ENCODE measurements around the gene MYO7A. TPM values are rescaled to one million over a fixed set of nuclear protein-coding genes. Genes with fewer than 3 reads are reported as not detected.

MYO7A gene
- total RNA-seq, 1 donor: 0.43 TPM

DNA sequence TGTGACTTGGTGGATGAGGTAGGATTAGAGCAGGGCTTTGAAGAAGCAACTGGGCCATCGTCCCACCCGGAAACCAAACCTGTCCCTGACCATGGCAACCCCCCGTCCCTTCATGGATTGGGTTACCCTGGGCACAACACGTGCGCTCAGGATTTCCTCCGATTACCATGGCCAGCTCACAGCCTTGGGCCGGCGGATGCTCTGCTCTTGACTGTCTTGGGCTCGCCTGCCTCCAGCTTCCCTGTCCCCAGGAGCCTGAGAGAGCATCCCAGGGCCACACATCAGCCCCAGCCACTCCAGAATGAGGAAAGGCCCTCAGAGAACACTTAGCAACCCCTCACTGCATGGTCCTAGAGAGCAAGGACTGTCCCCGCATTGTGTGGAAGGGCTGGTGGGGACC is 22.8 kb downstream of the MYO7A start:
- TF ChIP-seq, protein P1, sequence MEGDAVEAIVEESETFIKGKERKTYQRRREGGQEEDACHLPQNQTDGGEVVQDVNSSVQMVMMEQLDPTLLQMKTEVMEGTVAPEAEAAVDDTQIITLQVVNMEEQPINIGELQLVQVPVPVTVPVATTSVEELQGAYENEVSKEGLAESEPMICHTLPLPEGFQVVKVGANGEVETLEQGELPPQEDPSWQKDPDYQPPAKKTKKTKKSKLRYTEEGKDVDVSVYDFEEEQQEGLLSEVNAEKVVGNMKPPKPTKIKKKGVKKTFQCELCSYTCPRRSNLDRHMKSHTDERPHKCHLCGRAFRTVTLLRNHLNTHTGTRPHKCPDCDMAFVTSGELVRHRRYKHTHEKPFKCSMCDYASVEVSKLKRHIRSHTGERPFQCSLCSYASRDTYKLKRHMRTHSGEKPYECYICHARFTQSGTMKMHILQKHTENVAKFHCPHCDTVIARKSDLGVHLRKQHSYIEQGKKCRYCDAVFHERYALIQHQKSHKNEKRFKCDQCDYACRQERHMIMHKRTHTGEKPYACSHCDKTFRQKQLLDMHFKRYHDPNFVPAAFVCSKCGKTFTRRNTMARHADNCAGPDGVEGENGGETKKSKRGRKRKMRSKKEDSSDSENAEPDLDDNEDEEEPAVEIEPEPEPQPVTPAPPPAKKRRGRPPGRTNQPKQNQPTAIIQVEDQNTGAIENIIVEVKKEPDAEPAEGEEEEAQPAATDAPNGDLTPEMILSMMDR (IDR thresholded peaks at IDR 0.05; ENCODE audit: insufficient read depth, low read depth, low read length): no peak
- DNase-seq (ENCODE audit: low read depth): no peak
- no peak overlapping the region for H3K4me3 ChIP-seq (ENCODE audit: low read depth, low read length)

DNA sequence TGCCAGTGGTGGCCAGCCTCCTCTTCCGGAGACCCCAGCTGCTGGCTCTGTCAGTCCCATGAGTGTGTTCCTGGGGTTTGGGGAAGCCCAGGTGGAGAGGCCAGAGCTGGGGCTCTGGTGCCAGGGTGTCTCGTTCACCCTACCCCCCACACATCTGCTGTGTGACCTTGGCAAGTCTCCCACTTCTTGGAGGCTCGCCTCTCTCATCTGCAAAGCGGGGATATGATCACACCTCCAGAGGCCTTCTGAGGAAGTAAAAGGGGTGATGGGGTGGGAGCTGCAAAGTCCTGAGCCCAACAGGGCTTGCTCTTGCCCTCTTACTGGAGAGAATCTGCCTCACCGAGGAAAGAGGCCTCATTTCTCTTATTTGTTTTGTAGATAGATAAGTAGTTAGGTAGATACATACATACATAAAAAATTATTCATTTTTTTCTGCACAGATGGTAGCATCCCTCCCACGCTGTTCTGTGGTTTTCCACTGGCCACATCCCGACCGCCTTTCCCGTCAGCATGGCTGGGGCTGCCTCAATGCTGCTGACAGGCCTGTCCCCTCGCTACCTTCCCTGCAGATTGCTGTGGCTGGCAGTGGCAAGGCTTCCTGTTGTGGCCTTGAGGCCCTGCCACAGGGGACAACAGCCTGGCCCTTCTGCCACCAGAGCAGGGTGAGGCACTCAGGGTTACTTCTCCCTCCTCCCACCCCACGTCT is 23.9 kb downstream of the MYO7A start:
- TF ChIP-seq, protein P1 (IDR thresholded peaks at IDR 0.05; ENCODE audit: insufficient read depth, low read depth, low read length): no peak
- DNase-seq (ENCODE audit: low read depth): peak; percentile 22
- H3K4me3 ChIP-seq (ENCODE audit: low read depth, low read length): no peak overlapping the region

DNA sequence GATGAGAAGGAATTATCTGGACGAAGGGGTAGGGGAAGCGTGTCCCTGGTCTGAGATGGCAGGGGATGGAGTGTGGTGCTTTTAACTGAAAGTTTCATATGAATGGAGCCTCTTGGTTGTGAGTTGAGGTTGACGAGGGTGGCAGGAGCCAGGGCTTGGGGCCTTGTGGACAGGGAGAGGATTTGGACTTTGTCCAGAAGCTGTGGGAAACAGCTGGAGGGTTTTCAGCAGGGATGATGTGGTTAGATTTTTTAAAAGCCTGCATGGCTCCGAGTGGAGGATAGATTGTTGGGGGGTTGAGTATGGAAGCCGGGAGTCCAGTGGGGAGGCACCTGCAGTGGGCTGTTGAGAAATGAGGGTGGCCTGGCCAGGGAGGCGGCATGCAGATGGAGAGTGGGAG is 24.8 kb downstream of the MYO7A start:
- H3K4me3 ChIP-seq (ENCODE audit: low read depth, low read length): no peak overlapping the region
- peak; percentile 23 for DNase-seq (ENCODE audit: low read depth)
- TF ChIP-seq, protein P1 (IDR thresholded peaks at IDR 0.05; ENCODE audit: insufficient read depth, low read depth, low read length): no peak

DNA sequence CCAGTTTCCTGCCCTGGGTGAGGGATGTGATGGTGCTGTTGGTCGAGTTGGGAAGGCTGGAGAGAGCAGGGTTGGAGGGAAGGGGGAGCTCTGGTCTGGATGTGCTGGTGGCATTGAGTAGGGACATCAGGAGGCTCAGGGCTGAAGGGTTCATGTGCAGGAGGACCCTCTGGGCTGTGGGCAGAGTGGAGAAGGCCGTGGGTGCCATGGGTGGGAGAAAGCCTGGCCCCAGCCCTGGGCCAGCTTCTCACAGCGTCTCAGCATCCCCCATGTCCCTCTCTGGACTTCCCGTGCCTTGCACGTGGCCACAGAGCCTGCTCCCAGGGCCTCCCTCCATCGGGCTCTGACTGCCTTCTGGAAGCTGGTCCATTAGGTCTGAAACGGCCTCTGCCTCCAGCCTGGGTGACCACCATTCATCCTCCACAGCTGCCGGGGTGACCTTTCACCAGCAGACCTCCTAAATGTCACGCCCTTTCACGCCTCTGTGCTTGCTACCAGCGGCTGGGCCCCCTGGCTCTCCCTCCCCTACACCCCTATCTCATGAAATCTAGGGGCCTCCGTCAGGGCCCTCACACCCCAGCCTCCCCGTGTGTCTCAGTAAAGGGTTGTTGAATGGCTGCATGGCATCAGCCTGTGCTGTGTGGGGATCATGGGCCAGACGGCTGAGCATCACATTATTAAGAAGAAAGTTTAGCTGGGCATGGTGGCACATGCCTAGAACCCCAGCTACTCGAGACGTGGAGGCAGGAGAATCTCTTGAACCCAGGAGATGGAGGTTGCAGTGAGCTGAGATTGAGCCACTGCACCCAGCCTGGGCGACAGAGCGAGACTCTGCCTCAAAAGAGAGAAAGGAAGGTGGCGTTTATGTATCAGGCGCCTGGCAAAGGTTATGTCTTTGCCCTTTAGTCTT is 25.5 kb downstream of the MYO7A start:
- no peak overlapping the region for H3K4me3 ChIP-seq (ENCODE audit: low read depth, low read length)
- DNase-seq (ENCODE audit: low read depth): no peak
- TF ChIP-seq, protein P1 (IDR thresholded peaks at IDR 0.05; ENCODE audit: insufficient read depth, low read depth, low read length): no peak

DNA sequence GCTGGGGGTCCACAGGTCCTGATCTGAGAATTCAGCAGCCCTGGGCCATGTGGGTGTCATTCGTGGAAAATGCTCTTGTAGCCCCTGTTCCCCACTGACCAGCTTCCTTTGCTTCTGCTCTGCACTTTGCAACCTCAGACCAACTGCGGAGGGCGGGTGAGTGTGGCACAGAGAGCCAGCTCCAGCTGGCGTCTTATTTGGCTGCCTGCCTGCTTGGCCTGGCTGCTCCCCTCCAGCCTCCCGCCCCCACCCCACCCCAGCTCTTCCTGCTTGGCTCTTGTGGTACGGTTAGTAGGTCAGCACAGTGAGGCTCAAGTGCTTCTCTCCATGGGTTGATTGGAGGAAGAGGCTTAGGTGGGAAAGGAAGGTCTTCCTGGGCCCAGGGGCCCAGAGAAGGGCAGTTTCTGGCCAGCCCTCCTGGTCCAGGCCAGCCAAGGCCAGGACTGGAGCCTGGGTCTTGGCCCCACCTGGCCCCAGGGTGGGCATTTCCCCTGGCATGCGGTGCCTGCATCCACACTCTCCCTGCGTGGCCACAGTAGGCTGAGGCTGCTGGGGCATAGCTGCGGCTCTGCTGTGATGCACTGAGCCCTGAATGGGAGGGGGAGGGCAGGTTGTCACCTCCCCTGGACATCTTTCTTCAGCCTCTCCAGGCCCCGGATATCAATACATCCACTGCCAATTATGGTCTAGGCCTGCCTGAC is 26.5 kb downstream of the MYO7A start:
- TF ChIP-seq, protein P1 (IDR thresholded peaks at IDR 0.05; ENCODE audit: insufficient read depth, low read depth, low read length): no peak
- DNase-seq (ENCODE audit: low read depth): no peak
- H3K4me3 ChIP-seq (ENCODE audit: low read depth, low read length): no peak overlapping the region

DNA sequence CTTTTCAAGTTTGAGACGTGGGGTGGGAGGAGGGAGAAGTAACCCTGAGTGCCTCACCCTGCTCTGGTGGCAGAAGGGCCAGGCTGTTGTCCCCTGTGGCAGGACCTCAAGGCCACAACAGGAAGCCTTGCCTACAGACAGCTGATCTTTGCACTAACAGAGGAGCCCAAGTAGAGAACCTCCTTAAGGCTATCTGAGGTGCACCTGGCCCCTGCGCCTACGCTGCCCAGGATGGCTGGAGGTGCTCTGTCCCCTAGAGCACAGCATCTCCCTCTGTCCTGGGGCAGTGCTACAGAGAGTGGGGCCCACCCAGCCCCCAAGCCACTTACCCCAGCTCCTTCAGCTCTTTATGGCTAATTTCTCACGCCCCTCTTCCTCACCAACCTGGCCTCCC is 27.0 kb downstream of the MYO7A start:
- DNase-seq (ENCODE audit: low read depth): no peak

More for the DNA sequence above, 27.0 kb downstream of the MYO7A start:
- no peak overlapping the region for H3K4me3 ChIP-seq (ENCODE audit: low read depth, low read length)
- TF ChIP-seq, protein P1 (IDR thresholded peaks at IDR 0.05; ENCODE audit: insufficient read depth, low read depth, low read length): no peak
